Ovary (tissue), 9 donors: ENCODE measurements around the gene AUTS2. TPM values are rescaled to one million over a fixed set of nuclear protein-coding genes. Genes with fewer than 3 reads are reported as not detected.
A peak's percentile ranks its signal among the peaks of the same experiment; 100 is the strongest.

ENCODE experiments used
- DNase-seq, 5 donors: peaks; one replicate each; pipeline ENCODE4 v3.0.0-alpha.2; 2019 to 2020
- H3K27ac ChIP-seq, 2 donors: fragments of 200-600 bp; one replicate each; pipeline versions ENCODE4 v1.5.1 to v1.8.0; 2019 to 2022
- H3K27me3 ChIP-seq: fragments of 200-600 bp; one replicate; pipeline ENCODE4 v1.8.0; 2022
- H3K36me3 ChIP-seq: fragments of 200-600 bp; sonication (generic); one replicate; pipeline ENCODE4 v1.5.1; 2019
- H3K4me1 ChIP-seq: one replicate; pipeline ENCODE4 v1.8.1; 2013; ENCODE audit warnings: mild to moderate bottlenecking, moderate library complexity; ENCODE audit not compliant: insufficient read depth
- H3K4me3 ChIP-seq: fragments of 200-600 bp; sonication (generic); one replicate; pipeline ENCODE4 v1.5.1; 2017
- H3K9me3 ChIP-seq, 2 donors: fragments of 200-600 bp in 1 of 2; sonication (generic) in 1 of 2; one replicate each; pipeline versions ENCODE4 v1.5.1 to v1.8.1; 2013 to 2019; ENCODE audit warnings: mild to moderate bottlenecking in 1 of 2, moderate library complexity in 1 of 2
- EP300 ChIP-seq: sonication (generic); formaldehyde crosslinking; IDR thresholded peaks from one replicate; pipeline ENCODE4 v1.6.1; 2017; ENCODE audit warnings: antibody characterized with exemption
- POLR2A ChIP-seq: fragments of 450-650 bp; IDR thresholded peaks from one replicate; pipeline ENCODE4 v1.6.1; 2017; ENCODE audit warnings: antibody characterized with exemption, mild to moderate bottlenecking, moderate library complexity
- WGBS, 3 donors: extraction: QIAGEN DNeasy Blood & Tissue Kit in 1 of 3; methylation state at CpG; one replicate each; pipeline versions ENCODE4 v1.1.5 to v1.1.7; 2013 to 2017; 5-methylcytosine and 5-hydroxymethylcytosine counted together
- intact Hi-C, 4 donors: fragments of 100-400 bp; cut with DNase I; formaldehyde crosslinking; loops; one replicate each; pipeline versions ENCODE4 v1.11.0 to v1.15.1; 2022 to 2023
- polyA plus RNA-seq, 2 donors: library from polyadenylated mRNA; stranded (reverse); fragments of 200-250 nt in 1 of 2; fragments of 350-450 nt in 1 of 2; fragmentation: Illumina TruSeq in 1 of 2; extraction: RNeasy Lipid Tissue Mini Kit (QIAGEN cat#74804) in 1 of 2; gene quantifications; one replicate each; pipeline ENCODE4 v1.2.3, GENCODE V29; 2013 to 2014
- total RNA-seq, 7 donors: library from RNA; depleted of rRNA in 2 of 7; stranded (reverse); fragments of >200 nt in 2 of 7; fragmentation: NEBNext Ultra II Directional in 3 of 7; extraction: Animal tissue kit (Norgen Biotek cat#: 25700) in 3 of 7; gene quantifications; one replicate each; pipeline versions ENCODE4 v1.1.0 to v1.2.4, GENCODE V29; 2016 to 2023
- TF ChIP-seq, protein P1 (sequence below), 3 donors: fragments of 450-650 bp in 2 of 3; fragments of 200-600 bp in 1 of 3; IDR thresholded peaks; one replicate each; pipeline versions ENCODE4 v1.5.1 to v1.8.0; 2016 to 2022; ENCODE audit warnings: antibody characterized with exemption in 3 of 3, mild to moderate bottlenecking in 1 of 3
- donor health status: DM: no; HTN: no; CAD: no; lungs with moderate emphysema.
- donor health status: DM: no; HTN: no; CAD: no.
- donor health status: Bipolar disorder and iron deficiency.
- donor health status: DM: yes; HTN: yes; CAD: no.
- donor health status: DM: no; HTN: no; CAD: no.
- donor health status: DM: yes; HTN: yes; CAD: no.

The AUTS2 gene
- total and polyA plus RNA-seq, 9 donors: 18.3 to 60.9 (median 44.9) TPM

DNA sequence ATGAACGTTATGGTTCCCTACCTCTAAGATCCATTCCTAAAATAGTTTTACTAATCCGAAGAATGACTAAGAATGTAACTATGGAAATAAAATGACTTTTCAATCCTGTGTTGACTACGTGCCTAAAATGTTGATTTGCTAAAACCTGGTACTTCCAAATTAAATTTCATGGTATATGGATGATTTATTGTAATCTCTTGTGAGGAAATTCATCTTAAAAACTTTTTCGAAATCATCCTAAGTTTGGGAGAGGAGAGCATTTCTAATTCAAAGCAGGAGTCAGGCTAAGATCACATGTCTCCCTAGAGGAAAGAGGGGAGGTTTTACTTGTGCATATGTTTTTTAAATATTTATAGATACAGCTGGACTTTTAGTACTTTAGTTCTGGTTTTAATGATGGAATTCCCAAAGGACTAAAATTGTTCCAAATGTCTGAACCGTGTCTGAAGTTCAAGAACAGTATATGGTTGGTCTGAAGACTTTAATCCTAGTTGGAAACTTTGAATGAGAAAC, 483.9 kb downstream of the AUTS2 start:
- H3K27ac ChIP-seq: no peak overlapping the region
- H3K4me3 ChIP-seq: no peak overlapping the region
- H3K27me3 ChIP-seq: no peaks in the 10 kb centered on the region
- no peak for DNase-seq
- no peaks in the 10 kb centered on the region for H3K36me3 ChIP-seq
- TF ChIP-seq EP300 (no peak), POLR2A (no peak)
- TF ChIP-seq, protein P1, sequence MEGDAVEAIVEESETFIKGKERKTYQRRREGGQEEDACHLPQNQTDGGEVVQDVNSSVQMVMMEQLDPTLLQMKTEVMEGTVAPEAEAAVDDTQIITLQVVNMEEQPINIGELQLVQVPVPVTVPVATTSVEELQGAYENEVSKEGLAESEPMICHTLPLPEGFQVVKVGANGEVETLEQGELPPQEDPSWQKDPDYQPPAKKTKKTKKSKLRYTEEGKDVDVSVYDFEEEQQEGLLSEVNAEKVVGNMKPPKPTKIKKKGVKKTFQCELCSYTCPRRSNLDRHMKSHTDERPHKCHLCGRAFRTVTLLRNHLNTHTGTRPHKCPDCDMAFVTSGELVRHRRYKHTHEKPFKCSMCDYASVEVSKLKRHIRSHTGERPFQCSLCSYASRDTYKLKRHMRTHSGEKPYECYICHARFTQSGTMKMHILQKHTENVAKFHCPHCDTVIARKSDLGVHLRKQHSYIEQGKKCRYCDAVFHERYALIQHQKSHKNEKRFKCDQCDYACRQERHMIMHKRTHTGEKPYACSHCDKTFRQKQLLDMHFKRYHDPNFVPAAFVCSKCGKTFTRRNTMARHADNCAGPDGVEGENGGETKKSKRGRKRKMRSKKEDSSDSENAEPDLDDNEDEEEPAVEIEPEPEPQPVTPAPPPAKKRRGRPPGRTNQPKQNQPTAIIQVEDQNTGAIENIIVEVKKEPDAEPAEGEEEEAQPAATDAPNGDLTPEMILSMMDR (IDR thresholded peaks at IDR 0.05): no peak
- H3K4me1 ChIP-seq: no peaks in the 10 kb centered on the region
- 23 to 35% (median 30%) methylated on average over 5 of the region's 5 CpGs for WGBS, 3 donors
- intact Hi-C loops: no loop called here
- peaks cover 0 to 3% of the 10 kb centered on the region in 2 donors for H3K9me3 ChIP-seq

- 93 to 96% (median 94%) methylated on average over 2 of the region's 2 CpGs for WGBS, 3 donors
- H3K4me1 ChIP-seq: peaks cover 7% of the 10 kb centered on the region
- no peak overlapping the region for H3K4me3 ChIP-seq
- H3K36me3 ChIP-seq: no peaks in the 10 kb centered on the region
- intact Hi-C loops: no loop called here
- TF ChIP-seq, protein P1 (IDR thresholded peaks at IDR 0.05): no peak
- TF ChIP-seq POLR2A (no peak), EP300 (no peak)
- H3K27ac ChIP-seq: no peak overlapping the region
- H3K27me3 ChIP-seq: no peaks in the 10 kb centered on the region
- peaks cover 0 to 1% of the 10 kb centered on the region in 2 donors for H3K9me3 ChIP-seq
- no peak for DNase-seq
These were observed 493.1 kb downstream of the AUTS2 start for GRCh38 chr7:70091362-70091761.

GRCh38 chr7:70092314-70093204, 494.3 kb downstream of the AUTS2 start:
- no peaks in the 10 kb centered on the region for H3K27me3 ChIP-seq
- WGBS, 3 donors: 21 to 27% (median 24%) methylated on average over 12 of the region's 12 CpGs
- H3K4me1 ChIP-seq: peaks cover 7% of the 10 kb centered on the region
- H3K4me3 ChIP-seq: no peak overlapping the region
- TF ChIP-seq POLR2A (no peak), EP300 (no peak)
- TF ChIP-seq, protein P1 (IDR thresholded peaks at IDR 0.05): no peak
- DNase-seq: peak in 4 of 5 donors; percentile 13 to 42 (median 30)
- H3K9me3 ChIP-seq: no peaks in the 10 kb centered on the region
- no peaks in the 10 kb centered on the region for H3K36me3 ChIP-seq
- H3K27ac ChIP-seq: no peak overlapping the region
- intact Hi-C loops: no loop called here

DNA sequence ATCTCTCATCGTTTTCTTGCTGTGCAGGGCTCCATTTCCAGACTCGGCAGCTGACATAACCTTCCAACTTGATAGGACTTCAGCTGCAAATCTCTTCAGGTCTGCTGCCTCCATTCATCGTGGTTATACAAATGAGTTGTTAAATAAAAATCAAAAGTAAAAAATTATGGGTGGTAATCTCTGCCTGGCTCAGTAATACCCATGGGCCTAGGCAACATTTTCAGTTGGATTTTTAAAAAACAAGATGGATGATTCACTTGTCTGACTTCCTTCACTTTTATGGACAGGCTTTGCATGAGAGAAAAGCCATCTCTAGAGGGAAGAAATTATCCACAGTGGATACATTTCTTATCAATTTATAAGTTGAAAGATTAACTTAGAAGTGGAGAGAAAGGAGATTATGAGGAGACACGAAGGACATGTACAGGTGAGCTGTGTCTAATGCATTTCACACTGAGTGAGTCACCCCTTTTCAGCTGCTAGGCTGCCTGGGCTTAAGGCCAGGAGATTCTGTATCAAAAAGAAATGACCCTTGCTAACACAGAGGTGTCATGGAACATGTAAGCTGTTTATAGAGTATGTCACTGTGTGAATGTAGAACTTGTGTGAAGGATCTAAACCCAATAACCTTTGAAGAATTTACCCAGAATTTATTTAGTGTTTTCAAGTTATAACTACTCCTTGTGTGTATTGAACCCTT, 495.1 kb downstream of the AUTS2 start:
- 72 to 83% (median 83%) methylated on average over 4 of the region's 4 CpGs for WGBS, 3 donors
- H3K4me1 ChIP-seq: peaks cover 9% of the 10 kb centered on the region
- no peaks in the 10 kb centered on the region for H3K9me3 ChIP-seq
- DNase-seq: no peak
- H3K4me3 ChIP-seq: no peak overlapping the region
- H3K27ac ChIP-seq: no peak overlapping the region
- intact Hi-C loops: no loop called here
- no peaks in the 10 kb centered on the region for H3K36me3 ChIP-seq
- TF ChIP-seq, protein P1 (IDR thresholded peaks at IDR 0.05): no peak
- TF ChIP-seq EP300 (no peak), POLR2A (no peak)
- H3K27me3 ChIP-seq: no peaks in the 10 kb centered on the region
